Fibroblast of the aortic adventitia (primary cell): ENCODE results near the gene PPP4R3A. TPM values are rescaled to one million over a fixed set of nuclear protein-coding genes. Genes with fewer than 3 reads are reported as not detected.
A peak's percentile ranks its signal among the peaks of the same experiment; 100 is the strongest.

Experiments used
- DNase-seq: peaks from one replicate; pipeline ENCODE4 v3.0.0-alpha.2; 2010; ENCODE audit warnings: low read depth
- H3K4me3 ChIP-seq: 2 replicates; pipeline ENCODE4 v1.5.1; 2011; ENCODE audit warnings: low read depth, mild to moderate bottlenecking, control low read depth, low read length, moderate library complexity
- total RNA-seq: library from RNA; depleted of rRNA; stranded (reverse); fragments of >200 nt; gene quantifications from 2 replicates; pipeline ENCODE4 v1.2.3, GENCODE V29; 2012; ENCODE audit warnings: low replicate concordance
- TF ChIP-seq, protein P1 (sequence below): IDR thresholded peaks from 2 replicates; pipeline ENCODE4 v1.5.1; 2011; ENCODE audit warnings: mild to moderate bottlenecking, low read length, control low read depth, inconsistent platforms; ENCODE audit not compliant: insufficient read depth

The PPP4R3A gene
- total RNA-seq, 1 donor = 51.9 TPM

DNA sequence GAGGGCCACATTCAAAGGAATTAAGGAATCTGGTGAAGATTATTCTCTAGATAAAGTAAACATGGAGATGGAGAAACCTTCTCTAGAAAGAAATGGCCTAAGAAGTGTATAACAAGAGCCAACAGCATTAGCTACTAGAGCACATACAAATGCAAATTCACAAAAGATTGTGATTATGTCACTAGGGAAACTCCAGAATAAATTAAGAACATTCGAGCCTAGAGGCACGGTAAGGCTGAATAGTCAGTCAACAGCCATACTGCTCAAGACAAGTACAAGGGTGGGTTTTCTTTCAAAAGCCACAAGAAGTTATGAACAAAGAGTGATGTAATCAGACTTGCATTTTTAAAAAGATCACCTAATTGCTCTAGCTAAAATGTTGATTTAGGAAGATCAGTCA, 25.4 kb downstream of the PPP4R3A start:
- TF ChIP-seq, protein P1, sequence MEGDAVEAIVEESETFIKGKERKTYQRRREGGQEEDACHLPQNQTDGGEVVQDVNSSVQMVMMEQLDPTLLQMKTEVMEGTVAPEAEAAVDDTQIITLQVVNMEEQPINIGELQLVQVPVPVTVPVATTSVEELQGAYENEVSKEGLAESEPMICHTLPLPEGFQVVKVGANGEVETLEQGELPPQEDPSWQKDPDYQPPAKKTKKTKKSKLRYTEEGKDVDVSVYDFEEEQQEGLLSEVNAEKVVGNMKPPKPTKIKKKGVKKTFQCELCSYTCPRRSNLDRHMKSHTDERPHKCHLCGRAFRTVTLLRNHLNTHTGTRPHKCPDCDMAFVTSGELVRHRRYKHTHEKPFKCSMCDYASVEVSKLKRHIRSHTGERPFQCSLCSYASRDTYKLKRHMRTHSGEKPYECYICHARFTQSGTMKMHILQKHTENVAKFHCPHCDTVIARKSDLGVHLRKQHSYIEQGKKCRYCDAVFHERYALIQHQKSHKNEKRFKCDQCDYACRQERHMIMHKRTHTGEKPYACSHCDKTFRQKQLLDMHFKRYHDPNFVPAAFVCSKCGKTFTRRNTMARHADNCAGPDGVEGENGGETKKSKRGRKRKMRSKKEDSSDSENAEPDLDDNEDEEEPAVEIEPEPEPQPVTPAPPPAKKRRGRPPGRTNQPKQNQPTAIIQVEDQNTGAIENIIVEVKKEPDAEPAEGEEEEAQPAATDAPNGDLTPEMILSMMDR = no peak
- DNase-seq = no peak
- H3K4me3 ChIP-seq = no peak overlapping the region

DNA sequence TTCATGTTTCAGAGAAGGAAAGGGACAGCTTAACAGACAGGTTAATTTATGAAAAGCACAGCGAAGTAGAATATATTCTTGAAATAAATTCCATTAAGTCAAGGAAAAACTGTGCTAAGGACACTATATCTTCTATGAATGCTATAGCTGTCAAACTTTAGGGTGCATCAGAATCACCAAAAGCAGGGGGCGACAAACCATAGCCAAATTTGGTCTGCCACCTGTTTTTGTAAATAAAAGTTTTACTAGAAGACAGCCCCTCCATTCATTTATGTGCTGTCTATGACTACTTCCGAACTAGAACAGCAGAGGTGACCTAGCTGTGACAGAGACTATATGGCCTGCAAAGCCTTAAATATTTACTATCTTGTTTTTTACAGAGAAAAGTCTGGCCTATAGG, 25.9 kb downstream of the PPP4R3A start:
- no peak overlapping the region for H3K4me3 ChIP-seq
- TF ChIP-seq, protein P1 = no peak
- DNase-seq = no peak

DNA sequence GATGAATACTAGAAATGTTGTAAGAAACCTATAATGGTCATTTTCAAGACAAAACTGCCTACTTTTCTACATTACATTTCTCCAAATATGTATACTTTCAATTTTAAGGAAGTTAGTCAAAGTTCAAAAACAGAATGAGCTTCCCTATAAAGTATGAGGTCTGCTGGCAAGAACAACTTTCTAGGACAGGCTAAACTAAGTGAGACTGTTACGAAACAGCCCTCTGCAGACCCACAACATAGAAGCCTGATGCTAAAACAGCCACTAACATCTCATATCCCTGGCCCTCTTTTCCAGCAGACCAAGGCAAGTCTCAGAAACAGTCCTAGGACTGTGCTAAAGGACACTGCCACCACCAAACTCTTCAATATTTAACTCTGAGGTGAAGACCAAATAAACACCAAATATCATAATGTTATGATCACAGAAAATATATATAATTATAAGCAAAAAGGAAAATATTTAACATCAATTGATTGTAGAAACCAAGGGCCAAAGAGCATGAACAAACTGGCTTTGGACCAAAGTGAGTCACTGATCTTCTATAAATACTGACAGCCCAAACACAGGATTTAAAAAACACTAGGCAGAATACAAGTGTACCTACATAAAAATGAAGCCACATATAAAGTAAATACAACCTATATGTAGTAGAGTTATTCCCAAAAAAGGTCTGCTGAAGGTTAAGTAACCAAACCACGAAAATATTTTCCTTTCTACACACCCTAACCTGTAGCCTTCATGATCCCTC, 27.7 kb downstream of the PPP4R3A start:
- H3K4me3 ChIP-seq = no peak overlapping the region
- peak; percentile 76 for DNase-seq
- TF ChIP-seq, protein P1 = no peak

DNA sequence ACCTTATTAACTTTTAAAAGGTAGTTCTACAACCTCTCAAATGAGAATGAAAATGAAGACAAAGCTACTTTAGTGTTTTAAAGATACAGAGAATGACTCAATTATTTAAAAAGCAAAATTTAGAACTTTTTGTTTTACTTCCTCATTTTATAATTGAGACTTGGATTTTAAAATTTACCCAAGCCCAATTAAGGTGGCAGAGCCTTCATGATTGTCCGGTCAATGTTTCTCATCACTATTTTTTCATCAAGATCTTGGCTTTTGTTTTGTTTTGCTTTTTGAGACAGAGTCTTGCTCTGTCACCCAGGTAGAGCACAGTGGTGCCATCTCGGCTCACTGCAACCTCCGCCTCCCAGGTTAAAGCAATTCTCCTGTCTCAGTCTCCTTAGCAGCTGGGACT, 32.7 kb downstream of the PPP4R3A start:
- no peak overlapping the region for H3K4me3 ChIP-seq
- TF ChIP-seq, protein P1 = no peak
- no peak for DNase-seq

DNA sequence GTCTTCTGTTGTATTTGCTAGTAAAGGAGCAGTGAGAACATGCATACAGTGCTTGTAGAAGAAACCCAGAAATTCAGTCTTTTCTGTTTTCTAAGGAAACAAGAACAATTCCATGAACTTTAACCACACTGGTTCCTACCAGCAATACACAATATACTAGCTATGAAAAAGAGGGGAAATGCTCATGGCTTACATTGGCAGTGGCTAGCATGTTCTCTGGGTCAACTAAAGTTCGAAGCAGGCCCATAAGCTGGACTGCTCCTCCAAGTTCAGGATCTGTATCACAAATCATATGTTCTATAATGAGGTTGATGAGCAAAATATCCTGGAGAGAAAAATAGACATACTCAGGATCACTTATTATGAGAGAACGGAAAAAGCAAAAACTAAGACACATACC, 37.1 kb downstream of the PPP4R3A start:
- TF ChIP-seq, protein P1 = no peak
- H3K4me3 ChIP-seq = no peak overlapping the region
- no peak for DNase-seq

DNA sequence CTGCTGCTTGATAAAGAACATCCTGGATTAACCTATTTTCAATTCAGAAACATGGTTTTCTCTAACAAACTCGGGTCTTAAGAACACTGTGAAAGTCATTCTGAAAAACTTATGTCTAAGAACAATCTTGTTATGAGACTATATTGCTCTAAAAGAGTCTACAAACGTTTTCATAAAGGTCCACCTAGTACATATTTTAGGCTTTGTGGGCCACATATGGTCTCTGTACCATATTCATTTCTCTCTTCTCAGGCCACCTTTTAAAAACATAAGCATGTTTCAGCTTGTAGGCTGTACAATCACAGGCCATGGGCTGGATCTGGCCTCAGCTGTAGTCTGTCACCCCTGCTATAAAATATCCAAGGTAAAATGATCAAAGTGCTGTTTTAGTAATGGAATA, 39.9 kb downstream of the PPP4R3A start:
- no peak overlapping the region for H3K4me3 ChIP-seq
- no peak for DNase-seq
- TF ChIP-seq, protein P1 = no peak

DNA sequence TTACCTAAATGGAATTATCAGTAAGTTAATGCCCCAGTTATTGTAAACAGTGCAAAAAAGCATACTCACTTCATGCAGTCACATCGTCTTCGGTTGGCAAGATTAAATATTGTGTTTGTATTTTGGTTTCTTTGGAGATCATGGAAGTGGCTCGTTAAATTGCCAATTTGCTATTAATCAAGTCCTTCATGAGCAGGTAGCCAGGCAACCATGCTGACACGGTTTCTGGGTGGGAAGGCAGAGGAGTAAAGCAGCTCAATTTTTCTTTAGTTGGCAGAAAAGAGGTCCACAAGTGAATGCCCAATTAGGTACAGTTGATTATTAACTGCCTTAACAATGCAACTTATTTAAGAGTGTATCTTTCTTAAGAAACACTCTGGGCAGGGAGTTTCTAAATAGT, 43.9 kb downstream of the PPP4R3A start:
- DNase-seq = no peak
- H3K4me3 ChIP-seq = no peak overlapping the region
- TF ChIP-seq, protein P1 = no peak
